Heart left ventricle (tissue), 13 donors: ENCODE data around the gene TRMT2A.

ENCODE experiments used
- POLR2A ChIP-seq, 2 donors: fragments of 450-650 bp; IDR thresholded peaks; one replicate each; pipeline ENCODE4 v1.6.1; 2017; ENCODE audit warnings: antibody characterized with exemption in 2 of 2, mild to moderate bottlenecking in 2 of 2, moderate library complexity in 2 of 2
- TF ChIP-seq, protein P1 (sequence below), 12 donors: fragments of 200-600 bp; sonication (generic) in 4 of 12; IDR thresholded peaks; one replicate each; pipeline versions ENCODE4 v1.5.0 to v1.8.0; 2018 to 2022; ENCODE audit warnings: antibody characterized with exemption in 12 of 12, mild to moderate bottlenecking in 5 of 12
- donor health status: ischemic (EF 13 %, LVEDD 7.1; RV severe dilation, severe dysfunction).
- donor health status: DM: no; HTN: yes; CAD: no.
- donor health status: DM: no; HTN: no; CAD: no.
- donor health status: ischemic (EF 25% LVEDD 6.9; RV normal size, moderate dysfunction).
- donor health status: ischemic (EF 25% LVEDD 5.7; RV mildly dilated, moderate dysfunction).
- donor health status: ischemic (EF 35%, LVEDD 5.7; RV mildly dilated, moderate dysfunction).
- donor health status: nonischemic (EF 11% LVEDD 7.7; RV severe dilation, severe dysfunction).
- donor health status: DM: yes; HTN: yes; CAD: no.
- donor health status: PGD.
- donor health status: ischemic (EF 29% LVEDD 5.4; RV normal size, mild dysfunction).
- donor health status: nonischemic (EF 23%, LVEDD 6.1; RV moderate dilation, normal function).

DNA sequence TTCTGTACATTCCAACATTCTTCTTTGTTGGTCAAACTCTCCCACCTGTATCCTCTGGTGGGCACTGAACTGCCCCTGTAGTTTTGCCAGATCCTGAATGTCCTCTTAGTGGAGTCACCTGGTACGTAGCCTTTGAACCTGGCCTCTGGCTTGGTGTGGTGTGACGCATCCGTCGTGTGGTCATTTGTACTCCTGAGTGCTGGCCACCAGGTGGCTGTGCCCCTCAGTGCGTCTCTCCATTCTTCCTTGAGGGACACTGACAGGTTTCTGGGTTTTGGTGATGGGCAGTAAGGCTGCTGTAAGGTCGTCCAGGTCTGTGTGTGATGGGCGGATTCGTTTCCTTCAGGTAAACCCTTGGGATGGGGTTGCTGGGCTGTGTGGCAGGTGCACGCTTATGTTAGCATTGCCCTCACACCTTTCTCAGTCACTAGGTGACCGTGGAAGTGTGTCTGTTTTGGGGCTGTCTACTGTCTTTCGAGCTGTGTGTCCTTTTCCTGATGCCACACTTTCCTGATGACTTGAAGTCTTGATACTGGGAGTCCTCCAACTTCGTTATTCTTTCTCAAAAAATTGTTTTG, 14.7 kb downstream of the TRMT2A start:
- TF ChIP-seq, protein P1, sequence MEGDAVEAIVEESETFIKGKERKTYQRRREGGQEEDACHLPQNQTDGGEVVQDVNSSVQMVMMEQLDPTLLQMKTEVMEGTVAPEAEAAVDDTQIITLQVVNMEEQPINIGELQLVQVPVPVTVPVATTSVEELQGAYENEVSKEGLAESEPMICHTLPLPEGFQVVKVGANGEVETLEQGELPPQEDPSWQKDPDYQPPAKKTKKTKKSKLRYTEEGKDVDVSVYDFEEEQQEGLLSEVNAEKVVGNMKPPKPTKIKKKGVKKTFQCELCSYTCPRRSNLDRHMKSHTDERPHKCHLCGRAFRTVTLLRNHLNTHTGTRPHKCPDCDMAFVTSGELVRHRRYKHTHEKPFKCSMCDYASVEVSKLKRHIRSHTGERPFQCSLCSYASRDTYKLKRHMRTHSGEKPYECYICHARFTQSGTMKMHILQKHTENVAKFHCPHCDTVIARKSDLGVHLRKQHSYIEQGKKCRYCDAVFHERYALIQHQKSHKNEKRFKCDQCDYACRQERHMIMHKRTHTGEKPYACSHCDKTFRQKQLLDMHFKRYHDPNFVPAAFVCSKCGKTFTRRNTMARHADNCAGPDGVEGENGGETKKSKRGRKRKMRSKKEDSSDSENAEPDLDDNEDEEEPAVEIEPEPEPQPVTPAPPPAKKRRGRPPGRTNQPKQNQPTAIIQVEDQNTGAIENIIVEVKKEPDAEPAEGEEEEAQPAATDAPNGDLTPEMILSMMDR (IDR thresholded peaks at IDR 0.05), result no peak
- TF ChIP-seq POLR2A (IDR thresholded peaks at IDR 0.05), result no peak
